ENCODE measurements around the gene COL23A1. TPM values are rescaled to one million over a fixed set of nuclear protein-coding genes. Genes with fewer than 3 reads are reported as not detected.

COL23A1 gene
- total RNA-seq, 1 experiment from 2014 or later: 21.7 TPM

DNA sequence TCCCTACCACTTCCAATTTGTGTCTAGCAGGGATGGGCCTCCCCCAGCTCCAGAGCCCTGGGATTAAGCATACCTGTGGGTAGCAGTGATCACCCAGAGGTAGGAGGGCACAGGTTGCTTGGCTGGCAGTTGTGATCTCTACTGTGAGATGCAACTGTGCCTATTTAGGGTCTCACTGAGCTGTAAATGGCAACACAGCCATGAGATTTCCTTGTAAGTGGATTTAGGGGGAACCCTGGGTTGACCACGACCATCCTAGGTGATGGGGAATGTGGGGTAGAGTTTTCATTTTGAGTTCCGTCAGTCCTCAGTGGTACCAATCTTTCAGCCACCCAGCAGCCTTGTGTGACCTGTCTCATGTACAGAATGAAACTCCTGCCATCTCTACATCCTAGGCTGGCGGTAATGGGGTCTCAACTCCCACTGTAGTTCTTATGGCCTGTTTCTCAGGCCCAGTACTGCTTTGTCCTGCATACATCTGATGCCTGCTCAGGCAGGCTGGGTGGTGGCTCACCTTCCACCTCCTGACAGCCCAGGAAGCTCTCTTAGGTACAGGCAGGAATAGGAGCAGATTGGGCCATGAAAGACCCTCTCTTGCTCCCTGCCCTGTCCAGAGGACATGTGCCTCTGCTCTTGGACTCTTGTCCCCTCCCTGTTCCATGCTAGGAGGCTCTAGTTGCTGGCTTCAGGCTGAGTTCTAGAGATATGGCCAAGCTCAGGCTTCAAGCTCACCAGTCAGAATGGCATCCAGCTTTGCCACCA is 377.8 kb downstream of the COL23A1 start:
- no peak for DNase-seq (ENCODE audit: low read depth)

DNA sequence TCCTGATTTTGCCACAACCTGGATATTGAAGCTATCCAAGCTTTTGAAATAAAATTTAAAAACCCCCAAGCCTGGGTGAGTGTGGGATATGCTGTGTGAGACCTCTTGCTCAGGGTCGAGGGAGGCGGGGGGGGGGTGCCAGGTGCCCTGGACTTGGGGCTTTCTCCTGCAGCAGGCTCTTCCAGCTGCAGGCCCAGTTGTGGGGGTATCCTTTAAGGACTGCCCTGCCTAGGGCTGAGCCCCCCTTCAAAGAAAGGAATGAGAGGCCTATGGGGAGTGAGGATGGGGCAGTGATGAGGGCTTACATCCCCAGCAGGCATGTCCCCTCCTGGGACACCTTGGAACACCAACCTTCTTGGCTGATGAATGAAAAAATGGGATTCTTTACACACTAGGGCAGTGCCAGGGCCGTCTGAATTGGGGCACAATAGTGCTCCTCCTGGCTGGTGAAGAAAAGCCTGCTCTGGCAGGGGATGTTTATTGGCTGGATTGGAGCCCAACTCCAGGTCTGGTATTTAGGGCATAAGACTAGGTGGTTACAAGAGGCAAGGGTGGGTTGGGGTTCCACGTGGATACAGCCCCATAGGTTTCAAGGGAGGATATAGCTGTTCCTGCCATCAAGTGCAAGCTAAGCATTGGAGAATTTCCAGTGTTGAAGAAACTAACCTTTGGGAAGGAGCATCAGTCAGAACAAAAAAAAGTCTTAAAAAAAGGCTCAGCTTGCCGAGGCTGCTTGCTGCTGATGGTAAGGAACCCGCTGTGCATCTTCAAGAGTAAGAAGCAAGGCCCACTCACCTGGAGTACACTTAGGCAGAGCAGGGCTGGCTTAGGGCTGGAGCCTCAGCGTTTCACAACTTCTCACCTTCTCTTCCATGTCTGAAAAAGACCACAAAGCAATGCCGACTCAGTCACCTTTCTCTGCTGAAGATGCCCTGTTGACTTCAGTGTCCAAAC is 378.8 kb downstream of the COL23A1 start:
- no peak for DNase-seq (ENCODE audit: low read depth)

GRCh38 chr5:178210686-178211085 is 379.5 kb downstream of the COL23A1 start:
- DNase-seq (ENCODE audit: low read depth): no peak

DNA sequence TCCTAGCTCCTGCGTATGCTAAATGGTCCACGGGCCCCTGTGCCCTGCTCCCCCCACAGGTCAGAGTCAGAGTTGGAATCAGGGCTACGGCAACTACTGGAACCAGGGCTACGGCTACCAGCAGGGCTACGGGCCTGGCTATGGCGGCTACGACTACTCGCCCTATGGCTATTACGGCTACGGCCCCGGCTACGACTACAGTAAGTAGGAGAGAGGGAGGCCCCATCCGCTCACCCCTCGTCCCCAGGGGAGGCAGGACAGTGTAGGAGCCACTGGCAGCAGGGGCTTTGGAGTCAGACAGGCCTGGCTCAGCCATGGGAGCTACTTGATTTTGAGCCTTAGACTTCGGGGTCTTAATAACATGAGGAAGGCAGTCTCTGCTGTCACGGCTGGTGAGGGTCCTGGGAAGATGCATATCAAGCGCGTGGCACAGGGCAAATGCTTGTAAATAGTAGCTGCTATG is 380.1 kb downstream of the COL23A1 start:
- DNase-seq (ENCODE audit: low read depth): no peak

DNA sequence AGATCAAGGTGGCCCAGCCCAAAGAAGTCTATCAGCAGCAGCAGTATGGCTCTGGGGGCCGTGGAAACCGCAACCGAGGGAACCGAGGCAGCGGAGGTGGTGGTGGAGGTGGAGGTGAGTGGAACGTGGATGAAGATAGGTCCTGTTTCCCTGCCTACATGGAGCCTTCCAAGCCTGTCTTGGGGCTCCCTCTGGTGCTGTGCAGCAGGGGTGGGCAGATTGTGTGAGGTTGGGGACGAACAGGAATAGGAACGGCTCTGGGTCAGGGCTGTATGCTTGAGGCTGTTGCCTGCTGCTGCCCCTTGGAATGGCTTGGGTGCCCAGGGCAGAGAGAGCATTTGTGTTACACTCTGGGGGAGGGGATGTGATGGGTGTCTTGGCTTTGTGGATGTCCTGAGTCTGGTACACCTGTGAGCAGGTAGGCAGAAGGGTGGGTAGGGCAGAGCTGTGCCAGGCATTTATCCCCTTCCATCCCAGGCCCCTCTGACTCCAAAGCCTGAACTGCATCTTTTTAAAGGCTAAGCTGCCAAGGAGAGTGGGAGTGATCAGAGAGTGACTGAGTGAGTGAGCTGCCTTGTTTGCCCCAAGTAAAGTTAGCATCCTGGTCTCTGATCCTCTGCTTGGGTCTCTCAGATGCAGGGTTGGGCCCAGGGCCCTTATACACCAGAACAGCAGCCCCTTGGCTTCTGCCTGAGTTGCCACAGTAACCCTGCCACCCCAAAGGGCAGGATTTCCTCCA is 380.7 kb downstream of the COL23A1 start:
- DNase-seq (ENCODE audit: low read depth): no peak

DNA sequence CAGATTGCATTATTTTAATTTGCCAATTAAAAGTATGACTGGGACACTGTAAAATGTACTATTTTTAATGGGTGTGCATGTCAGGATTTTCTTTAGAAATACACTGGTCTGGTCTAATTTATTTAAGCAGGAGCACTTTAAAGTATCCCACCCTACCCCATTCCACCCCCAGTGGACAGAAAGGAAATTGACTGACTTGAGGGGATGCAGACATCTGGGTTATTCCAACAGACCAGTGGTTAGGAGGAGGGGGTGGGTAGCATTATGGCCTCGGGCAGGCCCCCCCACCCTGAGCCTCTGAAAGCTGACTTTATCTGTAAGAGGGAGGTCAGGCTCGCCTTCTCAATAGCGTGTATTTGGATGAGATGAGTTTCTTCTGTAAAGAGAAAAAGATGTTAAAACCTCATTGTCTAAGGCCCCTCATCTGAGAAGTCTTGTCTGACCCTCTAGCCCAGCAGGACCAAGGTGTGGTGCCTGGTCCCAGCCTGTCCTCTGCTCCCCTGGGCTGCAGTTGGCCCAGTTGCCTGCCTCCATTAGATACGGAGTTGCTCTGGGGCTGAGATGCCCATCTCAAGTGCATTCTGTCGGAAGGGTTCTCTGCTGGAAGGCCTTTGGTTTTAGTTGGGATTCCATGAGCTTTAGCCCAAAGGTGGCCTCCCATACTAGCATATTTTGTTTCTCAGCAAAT is 381.5 kb downstream of the COL23A1 start:
- DNase-seq (ENCODE audit: low read depth): no peak

DNA sequence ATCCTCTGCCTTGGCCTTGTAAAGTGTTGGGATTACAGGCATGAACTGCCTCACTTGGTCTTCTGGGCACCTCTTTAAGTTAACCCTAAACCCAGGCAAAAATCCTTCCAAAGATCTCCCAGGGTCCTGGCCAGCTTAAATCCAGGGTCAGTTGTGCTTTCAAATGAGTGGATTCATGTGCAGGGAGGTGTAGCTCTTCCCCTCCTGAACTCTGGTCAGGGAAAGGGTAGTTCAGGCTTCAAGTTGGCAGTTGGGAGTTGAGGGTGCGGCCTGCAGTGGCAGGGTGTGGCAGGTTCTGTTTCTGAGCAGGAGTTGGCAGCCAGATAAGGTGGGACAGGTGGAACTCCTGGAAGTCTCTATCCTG is 382.3 kb downstream of the COL23A1 start:
- no peak for DNase-seq (ENCODE audit: low read depth)

DNA sequence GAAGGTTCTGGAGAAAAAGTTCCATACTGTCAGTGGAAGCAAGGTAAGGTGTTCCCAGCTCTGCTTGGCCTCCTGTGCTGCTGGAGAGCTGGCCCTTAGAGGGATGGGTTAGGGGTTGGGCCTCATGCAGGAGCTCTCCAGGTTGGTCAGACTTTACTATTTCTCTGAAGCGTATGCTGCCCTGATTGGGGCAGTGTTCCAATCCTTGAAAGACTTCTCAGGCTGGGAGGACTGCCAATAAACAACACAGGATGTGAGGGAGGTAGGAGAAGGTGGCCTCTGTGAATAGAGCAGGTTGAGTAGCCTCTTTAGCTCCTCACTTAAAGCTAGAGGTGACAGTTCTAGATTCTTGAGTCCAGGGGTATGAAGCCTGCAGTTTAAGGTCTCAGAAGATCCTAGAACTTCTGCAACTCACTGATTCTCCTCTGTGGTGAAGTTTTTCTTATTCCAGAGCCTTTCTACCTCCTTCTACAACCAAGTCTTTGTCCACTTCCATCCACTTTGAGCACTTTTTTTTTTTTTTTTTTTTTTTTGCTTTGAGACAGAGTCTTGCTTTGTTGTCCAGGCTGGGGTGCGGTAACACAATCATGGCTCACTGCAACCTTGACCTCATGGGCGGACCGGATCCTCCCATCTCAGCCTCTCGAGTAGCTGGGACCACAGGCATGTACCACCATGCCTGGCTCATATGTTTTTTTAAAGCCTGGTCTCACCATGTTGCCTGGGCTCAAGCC is 382.8 kb downstream of the COL23A1 start:
- DNase-seq (ENCODE audit: low read depth): no peak

DNA sequence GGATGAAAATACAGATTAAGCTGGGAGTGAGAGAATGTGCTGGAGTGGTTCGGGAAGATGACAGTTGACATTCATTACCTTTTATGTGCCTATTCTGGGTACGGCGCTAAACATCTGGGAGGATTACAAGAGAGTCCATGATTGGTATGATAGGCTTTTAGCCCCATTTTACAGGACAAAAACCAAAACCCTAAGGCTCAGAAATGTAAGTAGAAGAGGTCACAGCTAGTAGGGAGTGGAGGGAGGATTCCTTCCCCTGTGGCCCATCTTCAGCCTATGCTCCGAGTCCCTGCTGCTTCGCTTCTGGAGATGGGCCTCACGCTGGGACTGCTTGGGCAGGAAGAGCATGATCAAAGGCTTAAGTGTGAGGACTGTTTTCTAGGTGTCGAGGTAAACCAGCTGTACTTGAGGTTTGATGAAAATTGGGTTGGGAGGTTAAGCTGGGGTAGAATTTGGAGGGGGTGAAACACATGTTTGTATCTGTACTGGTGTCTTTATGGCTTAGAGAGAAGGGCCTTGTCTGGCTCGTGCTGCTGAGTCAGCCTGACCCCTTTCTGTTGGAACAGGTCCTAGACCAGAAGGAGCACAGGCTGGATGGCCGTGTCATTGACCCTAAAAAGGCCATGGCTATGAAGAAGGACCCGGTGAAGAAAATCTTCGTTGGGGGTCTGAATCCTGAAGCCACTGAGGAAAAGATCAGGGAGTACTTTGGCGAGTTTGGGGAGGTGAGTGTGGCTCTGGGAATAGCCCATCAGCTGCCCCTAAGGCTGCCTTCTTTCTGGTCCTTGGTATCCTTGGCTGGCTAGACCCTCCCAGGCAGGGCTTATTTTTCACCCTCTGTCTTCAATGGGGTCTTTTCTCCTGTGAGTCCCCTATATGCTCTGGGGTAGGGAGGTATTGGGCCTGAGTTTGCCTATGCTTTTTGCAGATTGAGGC is 383.8 kb downstream of the COL23A1 start:
- no peak for DNase-seq (ENCODE audit: low read depth)

- DNase-seq (ENCODE audit: low read depth): no peak
Measured at GRCh38 chr5:178205749-178206047, 384.5 kb downstream of the COL23A1 start.

DNA sequence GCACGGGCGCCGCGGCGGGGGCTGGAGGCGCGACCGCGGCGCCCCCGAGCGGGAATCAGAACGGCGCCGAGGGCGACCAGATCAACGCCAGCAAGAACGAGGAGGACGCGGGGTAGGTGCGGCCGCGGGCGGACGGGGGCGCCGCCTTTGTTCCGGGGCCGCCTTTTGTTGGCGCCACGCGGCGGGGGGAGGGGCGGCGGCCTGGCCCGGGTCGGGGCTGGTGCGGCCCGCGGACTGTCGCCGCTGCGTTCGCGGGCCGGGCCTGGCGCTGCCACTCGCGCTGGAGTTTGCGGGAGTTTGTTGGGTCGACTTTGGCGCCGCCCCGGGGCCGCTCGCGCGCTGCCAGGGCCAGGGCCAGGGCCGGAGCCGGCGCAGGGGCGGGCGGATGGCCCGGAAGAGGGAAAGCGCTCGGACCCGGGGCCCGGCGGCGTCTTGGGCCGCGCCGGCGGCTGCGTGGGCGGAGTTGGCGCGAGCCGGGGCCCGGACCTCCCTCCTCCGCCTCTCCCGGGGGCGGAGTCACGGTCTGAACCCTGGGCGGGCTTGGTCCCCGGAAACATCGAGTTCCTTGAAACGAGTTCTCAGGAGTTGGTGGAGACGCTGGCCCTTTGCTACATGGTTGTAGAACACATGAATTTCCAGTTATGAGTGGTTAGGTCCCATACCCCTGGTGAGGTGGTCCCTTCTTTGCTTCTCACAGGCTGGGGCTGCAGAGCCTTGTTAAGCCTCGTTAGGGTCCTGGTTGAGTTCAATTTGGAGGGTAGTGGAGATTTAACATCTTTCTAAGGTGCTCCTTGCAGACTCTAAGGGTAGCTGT is 385.1 kb downstream of the COL23A1 start:
- DNase-seq (ENCODE audit: low read depth): peak; percentile 86

DNA sequence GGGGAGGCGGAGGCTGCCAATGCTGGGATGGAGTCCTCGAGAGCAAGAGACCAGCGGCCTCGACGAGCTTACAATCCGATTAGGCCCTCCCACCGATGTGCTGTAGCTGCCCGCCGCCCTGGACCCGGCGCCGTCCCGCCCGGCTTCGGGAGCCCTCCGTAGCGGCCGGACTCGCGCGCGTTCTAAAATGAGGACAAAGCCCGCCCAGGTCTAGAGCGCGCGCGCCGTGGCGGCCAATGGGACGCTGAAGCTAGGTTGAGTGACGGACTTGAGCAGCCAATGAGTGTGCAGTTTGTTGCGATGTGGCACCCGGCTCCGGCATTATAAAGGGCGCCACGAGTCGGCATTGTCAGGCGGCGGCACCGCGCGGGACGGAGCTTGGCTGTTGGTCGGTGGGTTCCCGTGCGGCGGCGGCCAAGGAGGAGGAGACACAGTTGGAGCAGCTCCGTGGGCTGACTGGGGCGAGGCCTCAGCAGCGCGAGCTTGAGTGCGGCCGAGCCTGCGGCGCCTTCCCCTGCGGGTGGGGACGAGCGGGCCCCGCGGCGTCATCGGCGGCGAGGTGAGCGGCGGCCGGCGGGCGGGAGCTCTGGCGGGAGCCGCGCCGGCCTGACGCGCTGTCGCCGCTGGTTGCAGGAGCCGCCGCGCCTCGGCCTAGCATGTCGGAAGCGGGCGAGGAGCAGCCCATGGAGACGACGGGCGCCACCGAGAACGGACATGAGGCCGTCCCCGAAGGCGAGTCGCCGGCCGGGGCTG is 385.8 kb downstream of the COL23A1 start, which contains the start of gene HNRNPAB:
Gene HNRNPAB, plus strand, starts transcription at position 352 of the 753 bp plus-strand sequence. Its CDS starts 305 bp downstream, at position 657.
- DNase-seq (ENCODE audit: low read depth): peak; percentile 98

GRCh38 chr5:178203670-178204181 is 386.5 kb downstream of the COL23A1 start:
- no peak for DNase-seq (ENCODE audit: low read depth)

DNA sequence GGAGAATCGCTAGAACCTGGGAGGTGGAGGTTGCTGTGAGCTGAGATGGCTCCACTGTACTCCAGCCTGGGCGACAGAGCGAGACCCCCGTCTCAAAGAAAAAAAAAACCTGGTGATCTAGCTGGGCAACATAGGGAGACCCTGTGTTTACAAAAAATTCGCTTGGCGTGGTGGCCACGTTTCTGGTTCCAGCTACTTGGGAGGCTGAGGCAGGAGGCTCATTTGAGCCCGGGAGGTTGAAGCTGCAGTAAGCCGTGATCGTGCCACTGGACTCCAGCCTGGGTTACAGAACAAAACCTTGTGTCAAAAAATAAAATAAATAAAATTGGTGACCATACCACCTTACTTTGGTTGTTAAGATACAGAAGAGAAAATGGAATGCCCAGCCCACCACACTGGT is 387.7 kb downstream of the COL23A1 start:
- DNase-seq (ENCODE audit: low read depth): no peak

DNA sequence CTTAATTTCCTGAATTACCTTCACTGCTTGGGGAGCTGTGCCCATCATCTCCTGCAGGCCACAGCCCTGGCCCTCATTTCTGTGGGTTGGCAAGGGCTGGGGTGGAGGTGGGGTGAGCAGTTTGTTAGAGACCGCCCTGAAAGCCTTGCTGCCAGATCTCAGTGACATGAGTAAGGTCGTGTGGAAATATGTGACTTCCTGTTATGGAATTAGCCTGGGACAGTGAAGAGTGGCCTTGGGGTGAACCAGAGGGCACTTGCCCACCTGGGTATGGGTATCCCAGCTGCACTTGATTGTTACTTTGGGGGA is 388.3 kb downstream of the COL23A1 start:
- no peak for DNase-seq (ENCODE audit: low read depth)

DNA sequence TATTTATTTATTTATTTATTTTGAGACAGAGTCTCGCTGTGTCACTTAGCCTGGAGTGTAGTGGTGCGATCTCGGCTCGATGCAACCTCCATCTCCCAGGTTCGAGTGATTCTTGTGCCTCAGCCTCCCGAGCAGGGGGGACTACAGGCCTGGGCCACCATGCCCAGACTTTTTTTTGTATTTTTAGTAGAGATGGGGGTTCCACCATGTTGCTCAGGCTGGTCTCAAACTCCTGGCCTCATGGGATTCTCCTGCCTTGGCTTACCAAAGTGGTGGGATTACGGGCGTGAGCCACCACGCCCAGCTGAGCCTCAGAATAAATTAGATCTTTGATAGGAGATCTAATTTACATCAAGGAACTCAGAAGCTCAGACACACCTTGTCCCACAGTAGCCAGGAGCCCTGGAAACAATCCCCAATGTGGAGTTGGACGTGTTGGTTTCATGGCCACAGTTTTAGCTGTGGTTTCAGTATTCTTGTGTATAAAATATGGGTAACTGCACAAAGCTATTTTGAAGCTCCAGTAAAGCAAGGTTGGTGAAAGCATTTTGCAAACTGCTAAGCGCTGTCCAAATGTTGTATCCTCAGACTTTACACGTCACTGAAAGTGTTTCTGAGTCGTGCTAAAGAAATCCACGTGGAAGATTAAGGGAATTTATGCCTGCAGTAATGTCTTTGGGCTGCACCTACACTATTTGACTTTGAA is 388.8 kb downstream of the COL23A1 start:
- no peak for DNase-seq (ENCODE audit: low read depth)

All from Daoy (cell line).